ENCODE data around the gene CCDC28A.

The CCDC28A gene

GRCh38 chr6:138833816-138834539 lies 60.4 kb downstream of the CCDC28A start:
- no peak for DNase-seq (ENCODE audit: low spot score)

DNA sequence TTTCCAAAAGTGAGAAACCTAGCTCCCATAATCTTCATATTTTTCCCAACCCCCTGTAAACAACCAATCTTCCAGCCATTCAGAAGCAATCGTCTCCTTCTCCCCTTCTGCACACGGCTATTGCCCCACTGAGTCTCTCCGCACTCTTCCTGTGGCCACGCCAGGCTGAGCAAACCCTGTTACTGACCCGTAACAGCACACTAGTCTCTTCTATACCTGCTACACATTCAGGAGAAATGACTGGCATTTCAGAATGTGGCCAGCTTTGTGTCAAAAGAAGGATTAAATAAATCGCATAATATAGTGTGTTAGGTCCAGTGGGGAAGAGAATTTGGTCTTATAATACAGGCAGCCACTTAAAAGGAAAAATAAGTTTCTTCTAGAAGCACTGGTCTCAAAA lies 63.7 kb downstream of the CCDC28A start:
- DNase-seq (ENCODE audit: low spot score), result no peak
